GM19239 (cell line): ENCODE data around the gene B4GALT3.

Experiments
- DNase-seq: peaks from one replicate; pipeline ENCODE4 v3.0.0; 2011; ENCODE audit warnings: low spot score; ENCODE audit not compliant: insufficient read length
- FAIRE-seq: peaks from 2 replicates; lab custom pipeline; 2011; peaks lifted over from hg19 to GRCh38; lab: Jason Lieb, UNC

The B4GALT3 gene

DNA sequence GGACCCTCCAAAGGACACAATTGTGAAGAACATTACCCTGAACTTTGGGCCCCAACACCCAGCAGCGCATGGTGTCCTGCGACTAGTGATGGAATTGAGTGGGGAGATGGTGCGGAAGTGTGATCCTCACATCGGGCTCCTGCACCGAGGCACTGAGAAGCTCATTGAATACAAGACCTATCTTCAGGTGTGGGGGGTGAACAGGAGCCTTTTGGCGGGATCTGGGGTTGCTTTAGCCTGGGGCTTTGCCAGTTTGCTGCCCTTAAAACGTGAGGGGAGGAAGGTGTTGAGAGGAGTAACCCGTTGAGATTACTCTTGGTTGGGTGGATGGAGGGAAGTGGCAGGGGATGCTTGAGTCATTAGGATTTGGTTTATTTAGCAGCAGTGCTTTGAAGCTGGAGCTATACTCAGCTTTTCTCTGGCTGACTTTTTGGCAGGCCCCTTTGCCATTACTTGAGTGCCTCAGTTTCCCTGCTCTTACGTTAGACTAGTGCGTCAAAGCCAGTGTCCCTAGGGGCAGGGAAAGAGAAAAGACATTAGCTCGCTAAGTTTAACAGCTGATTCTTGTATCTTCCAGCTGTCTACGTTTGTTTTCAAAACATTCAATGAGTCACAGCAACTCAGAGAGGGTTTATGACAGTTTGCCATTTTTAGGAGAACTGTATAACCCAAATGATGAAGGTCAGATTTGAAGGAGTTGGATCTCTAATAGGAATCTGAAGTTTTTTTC, 29.3 kb upstream of the B4GALT3 start:
- no peak for DNase-seq
- FAIRE-seq = no peak

GRCh38 chr1:161201836-161202712, 24.8 kb upstream of the B4GALT3 start, which contains the start of gene NDUFS2:
Gene NDUFS2, plus strand, starts transcription at chr1:161202367. Its CDS starts 19 bp downstream, at chr1:161202386.
- peak; percentile 93 for DNase-seq
- FAIRE-seq = peak; percentile 97

GRCh38 chr1:161200992-161201835, 23.9 kb upstream of the B4GALT3 start:
- no peak for DNase-seq
- no peak for FAIRE-seq

DNA sequence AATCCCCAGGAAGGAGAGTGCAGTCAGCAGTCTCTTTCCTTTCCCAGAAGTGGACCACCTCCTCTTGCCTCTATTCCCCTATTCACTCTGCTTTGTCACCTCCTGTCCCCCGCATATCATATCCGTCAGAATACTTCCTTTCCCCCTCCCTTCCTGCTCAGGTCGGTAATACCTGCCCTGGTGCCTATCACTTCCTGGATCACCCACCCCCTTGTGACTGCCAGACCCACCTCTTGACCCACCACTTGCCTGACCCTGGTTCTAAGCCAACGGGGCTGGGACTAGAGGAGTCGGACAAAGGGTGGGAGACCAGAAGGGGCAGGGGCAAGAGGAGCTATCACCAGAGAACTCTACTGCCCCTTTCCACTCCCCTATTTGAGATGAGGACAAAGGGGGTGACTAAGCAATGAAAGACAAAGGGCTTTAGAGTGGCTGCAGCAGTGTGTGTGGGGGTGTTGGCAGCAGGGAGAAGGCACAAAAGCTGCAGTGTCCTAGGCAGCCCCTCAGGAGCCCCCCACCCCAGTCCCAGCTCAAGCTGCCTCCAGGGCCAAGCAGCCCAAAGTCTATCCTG, 23.2 kb upstream of the B4GALT3 start:
- DNase-seq (no peak), FAIRE-seq (no peak)

GRCh38 chr1:161199506-161200139, 22.3 kb upstream of the B4GALT3 start:
- DNase-seq (no peak), FAIRE-seq (no peak)

- no peak for DNase-seq
- no peak for FAIRE-seq
Measured at GRCh38 chr1:161198897-161199431, 21.7 kb upstream of the B4GALT3 start, which contains the start of gene ADAMTS4. Gene ADAMTS4, minus strand, starts transcription at chr1:161199054. Its CDS starts 427 bp downstream, at chr1:161198627.

GRCh38 chr1:161198194-161198896, 21.0 kb upstream of the B4GALT3 start:
- DNase-seq (no peak), FAIRE-seq (no peak)

GRCh38 chr1:161197560-161198193, 20.4 kb upstream of the B4GALT3 start:
- DNase-seq = no peak
- no peak for FAIRE-seq

GRCh38 chr1:161196521-161197451, 19.5 kb upstream of the B4GALT3 start:
- FAIRE-seq (no peak), DNase-seq (no peak)

GRCh38 chr1:161196111-161196510, 18.8 kb upstream of the B4GALT3 start:
- FAIRE-seq (no peak), DNase-seq (no peak)

DNA sequence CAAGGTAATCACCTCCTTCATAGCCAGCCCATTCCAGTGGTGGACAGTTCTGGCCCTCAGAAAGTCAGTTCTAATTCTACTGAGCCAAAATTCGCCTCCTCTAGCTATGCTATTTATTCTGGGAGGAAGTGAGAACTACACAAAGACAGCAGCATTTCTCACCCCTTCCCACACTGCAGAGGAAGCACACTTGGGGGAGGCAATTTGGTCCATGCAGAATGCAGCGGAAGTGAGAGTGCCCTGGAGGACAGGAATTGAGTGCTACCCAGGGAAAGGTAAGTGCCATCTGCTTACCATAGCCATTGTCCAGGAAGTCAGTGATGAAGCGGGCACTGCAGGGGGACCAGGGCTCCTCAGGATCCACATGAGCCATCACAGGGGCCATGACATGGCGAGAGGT, 17.9 kb upstream of the B4GALT3 start:
- DNase-seq (no peak), FAIRE-seq (peak; percentile 66)

DNA sequence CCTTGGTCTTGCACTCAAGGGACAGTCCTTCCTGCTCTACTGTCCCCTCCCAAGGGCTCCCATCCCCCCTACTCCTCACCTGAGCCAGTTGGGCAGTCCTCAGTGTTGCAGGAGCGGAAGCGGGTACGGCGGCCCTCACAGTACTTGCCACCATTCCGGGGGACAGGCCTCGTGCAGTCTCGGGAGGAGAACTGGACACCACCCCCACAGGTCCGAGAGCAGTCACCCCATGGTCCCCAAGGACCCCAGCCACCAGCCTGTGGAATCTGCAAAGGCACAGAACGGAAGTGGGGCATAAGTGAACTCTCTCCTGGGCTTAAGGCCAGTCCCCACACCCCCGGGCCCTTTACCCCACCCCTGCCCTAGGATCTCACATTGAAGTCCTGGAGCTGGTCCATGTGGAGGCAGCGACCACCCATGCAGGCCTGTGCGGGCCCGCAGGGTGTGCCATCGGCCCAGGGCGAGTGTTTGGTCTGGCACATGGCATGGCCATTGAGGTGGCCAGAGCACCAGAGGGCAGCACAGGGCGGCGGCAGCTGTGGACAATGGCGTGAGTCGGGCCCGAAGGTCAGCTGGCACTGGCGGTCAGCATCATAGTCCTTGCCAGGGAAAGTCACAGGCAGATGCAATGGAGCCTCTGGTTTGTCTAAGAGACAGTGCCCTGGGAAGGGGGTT, 16.4 kb upstream of the B4GALT3 start:
- FAIRE-seq (no peak), DNase-seq (no peak)

- peak; percentile 94 for FAIRE-seq
- peak; percentile 71 for DNase-seq
Measured at GRCh38 chr1:161192476-161193465, 15.5 kb upstream of the B4GALT3 start.

DNA sequence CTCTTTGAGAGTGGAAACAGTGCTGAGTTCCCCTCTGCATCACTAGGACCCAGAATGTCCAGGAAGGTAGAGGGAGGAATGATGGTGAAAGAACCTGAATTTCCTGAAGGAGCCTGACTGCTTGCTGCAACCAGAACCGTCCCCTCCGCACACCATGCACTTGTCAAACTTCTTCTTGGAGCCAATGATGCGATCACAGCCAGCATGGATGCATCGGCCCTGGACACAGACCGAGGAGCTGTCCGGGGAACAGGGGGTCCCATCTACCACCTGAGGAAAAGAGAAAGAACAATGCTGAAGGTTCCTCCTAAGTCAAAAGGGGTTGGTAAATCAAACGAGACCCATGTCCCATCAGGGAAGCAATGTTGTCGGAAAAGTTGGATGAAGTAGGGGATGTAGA, 14.7 kb upstream of the B4GALT3 start:
- FAIRE-seq = no peak
- no peak for DNase-seq

GRCh38 chr1:161190962-161191521, 13.7 kb upstream of the B4GALT3 start:
- FAIRE-seq (no peak), DNase-seq (no peak)
